Stimulated activated CD8-positive, alpha-beta memory T cell treated with anti-CD3 and anti-CD28 coated beads, Interleukin-7, amount 100 ng/mL, for 48 hours (primary cell): ENCODE results near the gene CENPT.
A peak's percentile ranks its signal among the peaks of the same experiment; 100 is the strongest.
"Not testable (repeated sequence)": the region's sequence is repeated elsewhere in the genome, so short reads cannot be mapped to it uniquely, and the experiment has no call there.

Source experiments
- DNase-seq, 2 donors: peaks; one replicate each; pipeline ENCODE4 v3.0.0-alpha.2; 2020; ENCODE audit warnings: low read depth in 1 of 2; ENCODE audit errors: extremely low read depth in 1 of 2

The CENPT gene

DNA sequence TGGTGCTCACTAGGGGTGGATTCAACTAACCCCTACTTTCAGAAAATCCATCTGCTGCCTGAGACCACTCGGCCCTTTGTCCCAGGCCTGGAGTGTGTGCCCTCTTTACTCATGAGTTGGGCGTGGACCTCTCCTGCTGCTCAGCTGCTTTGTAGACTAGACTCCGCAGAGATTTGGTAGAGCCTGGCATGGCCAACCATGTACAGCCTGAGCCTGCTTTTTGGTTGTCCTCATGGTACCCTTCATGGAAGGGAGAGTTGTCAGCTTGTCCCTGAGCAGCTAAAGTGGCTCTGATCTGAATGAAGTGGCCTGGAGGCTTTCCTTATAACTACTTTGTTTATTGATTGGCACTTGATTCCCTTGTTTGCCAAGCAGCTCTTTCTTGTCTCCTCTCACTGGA is 26.9 kb upstream of the CENPT start:
- no peak for DNase-seq

DNA sequence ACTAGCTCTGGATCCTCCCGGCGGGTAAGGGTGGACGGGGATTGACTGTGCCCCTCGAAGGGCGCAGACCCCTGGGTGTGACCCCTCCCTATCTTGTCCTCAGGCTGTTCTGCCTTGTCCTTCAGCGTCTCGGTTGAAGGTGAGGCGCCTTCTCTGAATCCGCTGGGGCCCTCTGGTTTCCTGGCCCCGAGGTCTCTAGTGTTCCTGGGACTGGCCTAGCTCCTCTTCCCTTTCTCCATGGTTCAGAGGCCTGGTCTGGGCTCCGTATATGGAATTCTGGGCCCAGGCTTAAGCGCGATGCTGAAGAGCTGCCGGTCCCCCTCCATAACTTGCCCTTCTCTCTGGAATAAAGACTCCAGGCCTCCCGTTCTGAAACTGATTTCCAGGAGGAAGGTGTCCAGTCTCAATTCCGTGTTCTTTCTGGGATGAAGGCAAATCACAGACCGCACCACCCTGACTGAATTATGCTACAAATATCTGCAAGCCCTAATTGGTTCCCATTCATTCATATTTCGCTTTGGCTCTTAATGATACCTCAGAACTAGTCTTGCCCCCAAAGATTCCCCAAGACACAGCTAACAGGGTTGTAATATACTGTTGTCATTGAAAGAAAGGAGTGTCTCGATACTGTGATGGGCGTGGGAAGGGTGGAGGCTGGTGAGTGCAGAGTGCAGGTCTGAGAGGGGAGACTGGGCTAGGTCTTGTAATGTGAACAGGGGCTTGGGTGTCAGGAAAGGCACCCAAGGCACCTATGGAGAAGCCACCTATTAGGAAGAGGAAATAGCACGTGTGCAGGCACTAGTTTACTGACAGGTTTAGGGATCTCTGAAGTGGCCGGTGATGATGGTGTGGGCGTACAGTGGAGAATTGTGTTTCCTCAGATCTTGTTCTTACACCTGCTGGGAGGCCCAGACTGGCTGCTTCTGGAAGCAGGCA is 26.2 kb upstream of the CENPT start:
- no peak for DNase-seq

DNA sequence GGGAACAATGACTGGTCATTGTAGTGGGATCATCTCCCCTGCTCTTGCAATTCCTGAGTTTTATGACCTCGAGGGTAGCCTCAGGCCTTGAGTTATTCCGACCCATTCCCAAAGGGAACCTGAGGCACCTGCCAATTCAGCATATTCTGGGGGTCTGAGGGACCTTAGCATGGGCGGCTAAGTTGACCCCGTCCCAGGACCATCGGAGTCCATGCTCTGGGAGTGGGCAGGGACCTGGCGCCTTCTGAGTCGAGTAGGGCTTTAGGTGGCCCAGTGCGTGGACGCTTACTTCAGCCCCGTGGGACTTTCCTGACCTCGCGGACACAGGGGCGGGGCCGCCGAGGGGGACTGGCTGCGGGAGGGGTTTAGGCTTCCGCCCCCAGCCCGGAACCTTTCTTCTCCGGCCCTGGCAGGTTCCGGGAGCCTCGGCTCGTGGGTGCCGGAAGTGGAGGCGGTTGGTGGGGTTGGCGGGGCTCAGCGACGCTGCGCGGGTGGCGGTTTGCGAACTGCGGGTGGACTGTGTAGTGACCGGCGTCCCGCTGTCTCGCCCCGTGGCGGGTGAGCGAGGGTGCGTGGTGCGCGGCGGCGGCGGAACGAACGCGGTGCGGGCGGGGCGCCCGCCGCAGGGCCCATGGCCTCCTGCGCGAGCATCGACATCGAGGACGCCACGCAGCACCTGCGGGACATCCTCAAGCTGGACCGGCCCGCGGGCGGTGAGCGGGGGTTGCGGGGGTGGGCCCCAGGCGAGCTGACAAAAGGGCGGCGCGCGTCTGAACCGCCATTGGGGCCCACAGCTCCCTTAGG is 25.3 kb upstream of the CENPT start, which contains the start of gene EDC4:
Gene EDC4 (plus strand): TSS at position 422 of the 804 bp plus-strand sequence. CDS start 210 bp downstream, at position 632.
- DNase-seq = peak; percentile 82 to 85

DNA sequence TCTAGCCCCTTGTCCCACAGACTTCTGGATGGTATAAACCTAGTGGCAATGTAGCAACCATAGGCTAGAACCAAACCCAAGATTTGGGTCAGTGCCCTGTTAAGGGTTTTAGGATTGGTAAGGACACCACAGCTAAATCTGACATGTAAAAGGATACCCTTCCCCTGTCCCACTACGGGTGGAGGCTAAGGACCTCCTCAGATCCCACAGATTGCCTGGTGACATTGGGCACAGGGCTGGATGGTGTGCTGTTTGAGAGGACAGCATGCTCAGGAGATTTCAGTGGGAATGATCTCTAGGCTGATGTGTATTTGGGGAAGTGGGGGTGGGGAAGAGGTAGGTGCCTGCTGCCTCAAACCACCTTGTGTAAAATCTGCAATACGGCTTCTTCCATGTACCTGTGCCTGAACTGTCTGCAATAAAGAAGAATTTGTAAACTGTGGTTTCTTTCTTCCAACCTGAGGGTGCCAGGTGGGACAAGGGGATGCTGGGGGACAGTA is 24.7 kb upstream of the CENPT start:
- DNase-seq = no peak

DNA sequence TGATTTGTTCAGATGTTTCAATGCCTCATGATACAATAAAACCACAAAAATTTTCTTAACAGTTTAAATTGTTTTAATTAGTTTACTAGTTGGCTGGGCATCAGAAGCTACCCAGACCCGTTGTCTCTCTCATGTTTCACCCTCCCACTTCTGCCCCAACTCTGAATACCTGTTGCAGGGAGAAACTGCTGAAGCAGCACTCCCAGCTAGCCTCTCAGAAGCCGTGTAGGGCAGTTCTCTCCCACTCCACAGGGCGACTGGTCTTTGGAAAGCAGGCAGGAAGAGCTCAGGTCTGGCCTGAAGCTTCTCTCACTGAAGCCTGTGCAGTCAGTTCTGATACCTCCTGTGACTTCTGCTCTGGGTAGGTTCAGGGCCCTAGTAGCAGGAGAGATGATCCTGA is 23.8 kb upstream of the CENPT start:
- no peak for DNase-seq

DNA sequence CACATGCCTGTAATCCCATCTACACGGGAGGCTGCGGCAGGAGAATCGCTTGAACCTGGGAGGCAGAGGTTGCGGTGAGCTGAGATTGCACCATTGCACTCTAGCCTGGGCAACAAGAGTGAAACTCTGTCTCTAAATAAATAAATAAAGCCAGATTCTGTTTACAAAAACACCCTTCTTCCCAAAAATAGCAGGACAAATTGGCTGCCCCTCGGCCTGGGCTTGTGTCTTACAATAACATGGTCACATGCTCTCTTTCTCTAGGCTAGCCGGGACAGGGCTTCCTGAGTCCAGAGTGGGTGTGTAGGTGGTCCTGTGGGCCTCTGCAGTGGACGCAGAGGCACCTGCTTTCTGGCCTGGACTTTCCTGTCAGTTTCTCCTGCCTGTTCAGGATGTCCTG is 22.2 kb upstream of the CENPT start:
- no peak for DNase-seq

DNA sequence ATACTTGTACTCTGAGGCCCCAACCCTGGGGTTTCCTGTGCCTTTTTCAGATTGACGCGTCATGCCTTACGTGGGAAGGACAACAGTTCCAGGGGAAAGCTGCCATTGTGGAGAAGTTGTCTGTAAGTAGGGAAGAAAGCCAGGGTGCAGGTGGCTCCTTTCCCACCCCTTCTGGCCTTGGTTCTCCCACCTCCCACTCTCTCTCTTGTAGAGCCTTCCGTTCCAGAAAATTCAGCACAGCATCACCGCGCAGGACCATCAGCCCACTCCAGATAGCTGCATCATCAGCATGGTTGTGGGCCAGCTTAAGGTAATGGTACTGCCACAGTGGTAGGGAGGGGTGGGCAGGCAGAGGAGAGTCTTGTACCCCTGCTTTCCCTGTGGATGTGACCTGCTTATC is 20.8 kb upstream of the CENPT start:
- DNase-seq = no peak

DNA sequence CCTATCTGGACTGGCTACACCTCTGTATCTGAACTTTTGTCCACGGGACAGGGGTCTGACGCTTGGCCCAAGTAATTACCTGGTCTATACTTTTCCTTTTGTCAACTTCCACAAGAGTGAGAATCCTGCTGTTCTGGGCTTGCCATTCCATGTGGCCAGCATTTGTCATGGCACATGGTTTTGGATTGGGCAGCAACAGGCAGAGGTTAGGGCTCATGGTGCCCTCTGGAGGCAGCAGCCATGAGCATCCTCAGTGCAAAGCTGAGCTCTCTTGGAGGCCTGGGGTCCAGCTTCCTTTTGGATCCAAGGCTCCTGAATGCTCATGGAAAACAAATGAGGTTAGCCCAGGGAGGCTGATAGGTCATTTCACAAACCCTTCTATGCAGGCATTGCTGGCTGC is 17.8 kb upstream of the CENPT start:
- DNase-seq = no peak

DNA sequence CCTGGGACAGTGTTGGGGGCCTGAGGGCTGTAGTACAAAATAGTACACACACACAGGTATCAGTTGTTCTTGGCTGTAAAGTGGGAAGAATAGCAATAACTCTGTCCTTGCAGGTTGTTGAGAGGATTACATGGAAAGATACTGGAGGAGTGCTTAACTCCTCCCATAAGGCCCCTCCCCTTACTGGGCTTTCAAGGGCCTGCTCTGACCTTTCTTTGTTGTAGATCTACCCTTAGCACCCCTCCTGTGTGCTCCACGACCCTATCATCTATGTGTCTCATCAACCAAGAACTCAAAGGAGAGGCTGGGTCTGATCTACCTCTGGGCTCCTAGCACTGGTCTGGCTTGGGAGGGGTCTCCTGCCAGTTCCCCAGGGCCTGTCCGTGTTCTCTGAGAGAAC is 17.1 kb upstream of the CENPT start:
- DNase-seq = no peak

DNA sequence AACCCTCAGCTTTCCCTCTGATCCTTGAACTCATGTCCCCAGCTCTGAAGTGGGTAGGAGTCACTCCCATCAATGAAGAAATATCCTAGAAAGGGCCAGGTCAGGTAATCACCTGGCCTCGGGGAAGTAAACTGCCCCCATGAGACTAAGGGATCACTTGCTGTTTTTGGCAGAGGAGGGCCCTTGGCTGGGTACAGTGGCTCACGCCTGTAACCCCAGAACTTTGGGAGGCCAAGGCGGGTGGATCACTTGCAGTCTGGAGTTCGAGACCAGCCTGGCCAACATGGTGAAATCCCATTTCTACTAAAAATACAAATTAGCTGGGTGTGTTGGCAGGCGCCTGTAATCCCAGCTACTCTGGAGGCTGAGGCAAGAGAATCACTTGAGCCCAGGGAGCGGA is 16.6 kb upstream of the CENPT start:
- DNase-seq = not testable (repeated sequence)

DNA sequence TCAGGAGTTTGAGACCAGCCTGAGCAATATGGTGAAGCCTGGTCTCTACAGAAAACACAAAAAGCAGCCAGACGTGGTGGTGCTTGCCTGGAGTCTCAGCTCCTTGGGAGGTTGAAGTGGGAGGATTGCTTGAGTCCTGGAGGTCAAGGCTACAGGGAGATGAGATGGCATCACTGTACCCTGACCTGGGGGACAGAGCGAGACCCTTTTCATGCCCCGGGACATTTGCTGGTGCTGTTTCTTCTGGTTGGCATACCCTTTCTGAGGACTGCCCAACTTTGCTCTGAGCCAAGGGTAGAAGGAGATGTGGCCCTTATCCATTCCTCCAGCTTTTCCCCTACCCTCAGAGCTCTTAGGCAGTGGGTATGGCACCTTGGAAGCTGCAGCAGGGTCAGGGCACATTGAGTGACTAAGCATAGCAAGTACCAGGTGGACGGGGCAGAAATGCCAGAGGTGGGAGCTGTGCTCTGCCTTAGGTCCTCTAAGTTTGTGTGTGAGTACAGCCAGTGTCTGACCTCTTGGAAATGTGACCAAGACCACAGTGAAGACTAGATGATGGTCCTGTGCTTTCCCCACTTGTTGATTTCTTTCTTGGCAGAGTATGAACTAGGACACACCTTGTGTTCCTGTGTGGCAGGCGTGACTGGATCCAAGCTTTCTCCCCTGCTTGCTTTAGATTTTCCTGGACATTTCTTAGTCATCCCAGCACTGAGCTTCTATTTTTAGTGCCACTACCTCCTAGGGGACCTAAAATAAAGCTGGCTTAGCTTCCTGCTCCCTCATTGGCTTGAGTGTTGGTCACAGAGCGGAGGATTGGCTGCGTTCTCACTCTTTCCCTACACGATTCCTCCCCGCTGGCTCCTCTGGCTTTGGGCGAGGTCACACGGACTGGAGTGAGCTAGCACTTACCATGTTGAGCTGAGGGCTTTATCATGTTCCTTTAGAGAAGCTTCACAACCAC is 15.4 kb upstream of the CENPT start:
- no peak for DNase-seq

DNA sequence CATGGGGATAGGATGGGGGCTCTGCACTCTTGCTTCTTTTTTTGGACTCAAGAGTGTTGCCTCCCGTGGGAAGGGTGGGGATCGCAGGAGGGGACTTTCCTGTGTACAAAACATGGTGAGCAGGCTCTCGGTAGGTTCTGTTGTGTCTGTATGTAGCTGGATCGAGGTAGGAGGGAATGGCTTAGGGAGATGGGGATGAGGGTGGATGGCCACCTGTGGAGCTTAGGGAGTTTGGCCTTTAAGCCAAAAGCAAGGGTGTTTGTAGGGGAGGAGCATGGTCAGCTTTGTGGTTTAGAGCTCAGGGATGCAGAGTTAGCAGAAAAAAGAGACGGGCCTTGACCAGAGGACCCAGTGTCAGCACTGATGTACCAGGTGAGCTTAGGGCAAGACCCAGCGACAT is 14.4 kb upstream of the CENPT start:
- no peak for DNase-seq

DNA sequence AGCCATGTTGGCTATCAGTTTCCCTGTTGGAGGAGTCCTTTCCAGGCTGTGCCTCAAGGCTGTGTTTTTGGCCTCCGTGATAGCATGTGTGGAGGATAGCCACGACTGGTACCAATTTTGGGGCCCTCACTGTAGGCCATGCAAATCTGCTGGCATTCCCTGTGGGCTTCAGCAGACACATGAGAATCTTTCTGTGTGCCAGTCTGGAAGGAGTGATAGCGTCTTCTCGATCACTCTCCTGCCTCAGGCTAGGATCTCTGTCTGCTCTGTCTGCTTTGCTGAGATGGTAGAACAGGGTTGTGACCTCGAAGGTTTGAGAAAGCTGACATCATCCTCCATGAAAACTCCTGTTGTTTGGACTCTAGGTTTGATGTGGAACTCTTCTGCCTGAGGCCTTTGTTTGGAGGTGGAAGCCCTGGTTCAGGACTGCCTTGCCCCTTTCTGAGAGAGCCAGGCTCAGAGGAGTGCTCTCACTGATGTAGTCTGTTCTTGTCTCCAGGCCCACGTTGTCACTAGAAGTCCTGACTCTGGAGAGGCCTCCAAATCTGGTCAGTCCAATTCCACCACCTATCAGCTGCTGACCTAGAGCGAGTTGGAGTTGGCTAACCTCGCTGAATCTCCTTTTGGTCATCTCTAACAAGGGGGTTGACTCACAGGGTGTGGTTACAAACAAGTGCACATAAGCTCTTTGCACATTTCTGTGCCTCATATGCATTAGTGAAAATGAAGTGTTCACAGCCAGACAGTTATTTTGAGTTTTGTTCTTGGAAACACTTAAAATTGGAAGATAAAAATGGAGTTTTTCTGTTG is 13.3 kb upstream of the CENPT start:
- DNase-seq = no peak

DNA sequence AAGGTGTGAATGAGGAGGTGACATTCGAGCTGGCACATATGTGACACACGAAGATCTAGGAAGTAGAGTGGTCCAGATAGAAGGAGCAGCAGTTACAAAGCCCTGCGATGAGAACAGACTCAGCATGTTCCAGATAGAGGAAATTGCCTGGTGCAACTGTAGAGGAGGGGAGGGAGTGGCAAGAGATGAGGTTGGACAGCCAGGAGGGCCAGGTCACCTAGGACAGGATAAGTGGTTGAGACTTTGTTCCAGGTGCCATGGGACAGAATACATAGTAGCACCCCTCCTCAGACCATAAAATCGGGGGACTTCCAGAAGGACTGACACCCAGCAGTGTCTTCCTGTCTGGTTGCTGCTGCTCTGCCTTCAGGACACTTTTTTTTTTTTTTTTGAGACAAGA is 11.0 kb upstream of the CENPT start:
- DNase-seq = no peak

DNA sequence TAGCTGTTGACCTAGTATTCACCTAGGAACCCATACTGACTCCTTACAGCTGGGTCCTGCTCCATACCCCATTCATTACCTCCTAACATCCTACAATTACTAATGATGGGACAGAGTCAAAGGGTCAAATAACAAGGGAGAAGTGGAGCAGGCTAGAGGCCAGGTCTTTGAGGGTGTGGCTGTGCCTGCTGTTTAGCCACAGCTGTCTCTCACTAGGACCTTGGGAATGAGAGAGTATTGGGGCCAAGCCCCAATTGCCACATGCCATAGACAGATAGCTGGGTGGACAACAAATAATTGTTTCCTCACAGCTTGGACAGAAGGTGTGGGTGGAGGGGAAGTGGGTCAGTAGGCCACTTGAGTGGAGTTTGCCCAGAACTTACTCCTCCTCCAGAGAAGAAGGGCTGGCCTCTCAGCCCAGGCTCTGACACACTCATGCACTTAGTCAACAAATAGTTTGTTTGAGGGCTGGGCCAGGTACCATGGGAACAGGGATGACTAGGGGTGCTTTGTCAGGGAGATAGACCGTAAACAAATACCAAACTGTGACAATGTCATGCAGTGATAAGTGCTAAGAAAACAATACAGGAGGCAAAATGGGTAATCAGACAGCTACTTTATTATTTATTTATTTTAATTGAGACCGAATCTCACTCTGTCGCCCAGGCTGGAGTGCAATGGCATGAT is 10.2 kb upstream of the CENPT start:
- DNase-seq = peak in 1 of 2 donors; percentile 18

DNA sequence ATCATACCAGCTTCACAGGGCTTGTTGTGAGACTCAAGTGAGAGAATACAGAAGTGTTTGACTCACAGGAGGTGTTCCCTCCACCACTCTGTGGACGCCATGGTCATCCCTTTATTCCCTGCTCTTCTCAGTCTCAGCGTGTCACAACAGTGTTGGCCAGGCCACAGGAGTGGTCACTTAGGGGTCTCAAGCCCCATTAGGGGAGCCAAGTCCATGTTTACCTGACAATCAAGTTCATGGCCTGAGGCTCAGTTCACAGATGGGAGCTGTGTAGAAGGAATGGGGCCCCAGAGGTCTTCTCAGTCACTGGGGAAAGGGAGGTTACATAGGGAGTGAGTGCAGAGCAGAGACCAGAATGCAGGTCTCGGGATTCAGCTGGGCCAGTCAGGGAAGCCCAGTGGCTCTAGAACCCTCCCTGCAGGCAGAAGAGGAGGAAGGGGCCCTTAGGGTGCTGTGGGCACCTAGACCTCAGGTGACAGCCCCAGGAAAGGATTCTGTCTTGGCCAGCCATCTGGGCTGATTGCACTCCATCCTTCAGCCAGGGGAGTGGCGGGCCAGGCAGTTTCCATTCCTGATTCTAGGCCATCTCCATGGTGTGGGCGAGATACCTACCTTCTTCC is 9.5 kb upstream of the CENPT start:
- DNase-seq = no peak

DNA sequence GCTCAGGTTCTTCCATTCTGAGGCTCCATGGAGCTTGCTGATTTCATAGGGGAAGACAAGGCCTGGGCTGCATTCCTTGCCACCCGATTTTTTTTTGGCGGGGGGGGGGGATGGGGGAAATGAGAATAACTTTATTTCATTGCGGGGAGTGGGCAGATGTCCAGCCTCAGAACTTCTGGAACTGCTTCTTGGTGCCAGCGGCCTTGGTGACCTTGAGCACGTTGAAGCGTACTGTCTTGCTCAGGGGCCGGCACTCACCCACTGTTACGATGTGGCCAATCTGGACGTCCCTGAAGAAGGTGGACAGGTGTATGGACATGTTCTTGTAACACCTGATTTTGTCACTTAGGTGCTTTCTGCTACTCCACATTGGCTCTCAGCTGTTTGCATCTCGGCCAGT is 8.3 kb upstream of the CENPT start:
- DNase-seq = no peak

DNA sequence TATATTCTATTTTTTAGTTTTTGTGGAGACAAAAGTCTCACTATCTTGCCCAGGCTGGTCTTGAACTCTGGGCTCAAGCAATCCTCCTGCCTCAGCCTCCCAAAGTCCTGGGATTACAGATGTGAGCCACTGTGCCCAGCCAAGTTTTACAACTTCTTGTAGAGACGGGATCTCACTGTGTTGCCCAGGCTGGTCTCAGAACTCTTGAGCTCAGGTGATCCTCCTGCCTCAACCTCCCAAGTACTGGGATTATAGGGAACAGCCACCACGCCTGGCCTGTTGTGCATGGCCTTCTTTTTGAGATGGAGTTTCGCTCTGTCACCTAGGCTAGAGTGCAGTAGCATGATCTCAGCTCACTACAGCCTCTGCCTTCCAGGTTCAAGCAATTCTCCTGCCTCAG is 6.2 kb upstream of the CENPT start:
- DNase-seq = no peak

DNA sequence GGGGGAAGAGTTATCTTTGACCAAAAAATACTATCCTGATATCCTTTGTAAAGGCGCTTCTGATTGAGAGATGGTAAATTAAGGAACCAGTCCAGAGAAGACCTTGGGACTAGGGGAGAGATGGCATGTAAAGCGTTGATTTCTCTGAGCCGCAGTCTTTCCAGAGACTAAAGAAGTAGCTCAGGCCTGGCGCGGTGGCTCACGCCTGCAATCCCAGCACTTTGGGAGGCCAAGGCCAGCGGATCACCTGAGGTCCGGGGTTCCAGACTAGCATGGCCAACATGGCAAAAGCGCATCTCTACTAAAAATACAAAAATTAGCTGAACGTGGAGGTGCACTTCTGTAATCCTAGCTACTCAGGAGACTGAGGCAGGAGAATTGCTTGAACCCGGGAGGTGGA is 625 bp upstream of the CENPT start:
- DNase-seq = no peak
